Forelimb muscle (tissue), 1 donor: Measurements from ENCODE around the gene CCDC201. TPM values are rescaled to one million over a fixed set of nuclear protein-coding genes. Genes with fewer than 3 reads are reported as not detected.
"Not testable (repeated sequence)": the region's sequence is repeated elsewhere in the genome, so short reads cannot be mapped to it uniquely, and the experiment has no call there.

ENCODE experiments used
- DNase-seq: peaks from one replicate; pipeline ENCODE4 v3.0.0-alpha.2; 2013; ENCODE audit warnings: low read depth
- polyA plus RNA-seq: library from polyadenylated mRNA; unstranded; fragments of 120-200 nt; gene quantifications from one replicate; pipeline ENCODE4 v1.2.1, GENCODE V29; 2013; ENCODE audit not compliant: insufficient read length

CCDC201 gene
- polyA plus RNA-seq, 1 donor, result not detected

- DNase-seq, result not testable (repeated sequence)
These were observed 55.0 kb downstream of the CCDC201 start for GRCh38 chr7:45817913-45818312.

GRCh38 chr7:45817016-45817415, 55.9 kb downstream of the CCDC201 start:
- not testable (repeated sequence) for DNase-seq

DNA sequence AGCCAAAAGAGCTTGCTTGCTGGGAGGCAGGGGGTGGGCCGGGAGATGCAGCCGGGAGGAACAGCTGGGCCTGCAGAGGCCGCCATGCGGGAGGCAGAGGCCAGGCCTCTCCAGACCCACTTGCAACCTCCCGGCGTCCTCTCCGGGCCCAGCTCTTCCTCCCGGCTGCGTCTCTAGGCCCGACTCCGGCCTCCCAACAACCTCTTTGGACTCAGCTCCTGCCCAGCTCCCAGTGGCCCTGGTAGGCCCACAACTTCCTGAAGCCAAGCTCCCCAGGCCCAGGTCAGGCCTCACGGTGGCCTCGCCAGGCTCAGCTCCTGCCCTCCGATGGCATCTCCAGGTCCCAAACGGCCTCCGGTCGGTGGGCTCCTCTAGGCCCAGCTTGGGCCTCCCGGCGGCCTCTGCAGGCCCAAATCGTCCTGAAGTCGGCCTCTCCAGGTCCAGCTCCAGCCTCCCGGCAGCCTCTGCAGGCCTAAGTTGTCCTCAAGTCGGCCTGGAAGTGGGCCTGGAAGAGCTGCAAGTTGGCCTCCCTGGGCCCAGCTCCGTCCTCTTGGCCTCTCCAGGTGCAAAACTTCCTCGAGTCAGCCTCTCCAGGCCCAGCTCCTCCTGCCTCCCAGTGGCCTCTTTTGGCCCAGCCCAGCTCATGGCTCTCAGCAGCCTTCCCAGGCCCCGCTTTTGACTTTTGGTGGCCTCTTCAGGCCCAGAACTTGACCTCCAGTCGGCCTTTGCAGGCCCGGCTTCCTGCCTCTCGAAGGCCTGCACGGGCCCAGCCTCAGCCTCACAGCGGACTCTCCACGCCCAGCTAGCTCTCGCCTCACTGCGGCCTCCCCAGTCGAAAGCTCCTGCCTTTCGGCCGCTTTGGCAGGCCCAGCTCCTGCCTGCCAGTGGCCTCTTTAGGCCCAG, 58.4 kb downstream of the CCDC201 start:
- not testable (repeated sequence) for DNase-seq

GRCh38 chr7:45813771-45814170, 59.1 kb downstream of the CCDC201 start:
- not testable (repeated sequence) for DNase-seq

DNA sequence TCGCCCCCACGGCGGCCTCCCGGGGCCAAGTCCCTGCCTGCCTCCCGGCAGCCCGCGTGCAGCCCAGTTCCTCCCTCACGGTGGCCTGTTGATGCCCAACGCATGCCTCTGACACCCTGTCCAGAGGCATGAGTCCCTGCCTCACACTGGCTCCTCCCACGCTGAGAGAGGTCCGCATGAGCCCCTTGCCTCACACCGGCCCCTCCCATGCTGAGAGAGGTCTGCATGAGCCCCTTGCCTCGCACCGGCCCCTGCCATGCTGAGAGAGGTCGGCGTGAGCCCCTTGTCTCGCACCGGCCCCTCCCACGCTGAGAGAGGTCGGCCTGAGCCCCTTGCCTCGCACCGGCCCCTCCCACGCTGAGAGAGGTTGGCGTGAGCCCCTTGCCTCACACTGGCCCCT, 59.9 kb downstream of the CCDC201 start:
- no peak for DNase-seq

- not testable (repeated sequence) for DNase-seq
These were observed 61.1 kb downstream of the CCDC201 start for GRCh38 chr7:45811652-45812234.

- DNase-seq, result not testable (repeated sequence)
These were observed 62.4 kb downstream of the CCDC201 start for GRCh38 chr7:45810451-45811005.

Other genes with a start within 250 kb of the CCDC201 start
- gene IGFBP1, start 15.4 kb upstream of the CCDC201 start, polyA plus RNA-seq, result 0.16 TPM
- 225 TPM for gene IGFBP3, start 48.2 kb upstream of the CCDC201 start, polyA plus RNA-seq